ENCODE data around the gene PTPRN2.

The PTPRN2 gene

DNA sequence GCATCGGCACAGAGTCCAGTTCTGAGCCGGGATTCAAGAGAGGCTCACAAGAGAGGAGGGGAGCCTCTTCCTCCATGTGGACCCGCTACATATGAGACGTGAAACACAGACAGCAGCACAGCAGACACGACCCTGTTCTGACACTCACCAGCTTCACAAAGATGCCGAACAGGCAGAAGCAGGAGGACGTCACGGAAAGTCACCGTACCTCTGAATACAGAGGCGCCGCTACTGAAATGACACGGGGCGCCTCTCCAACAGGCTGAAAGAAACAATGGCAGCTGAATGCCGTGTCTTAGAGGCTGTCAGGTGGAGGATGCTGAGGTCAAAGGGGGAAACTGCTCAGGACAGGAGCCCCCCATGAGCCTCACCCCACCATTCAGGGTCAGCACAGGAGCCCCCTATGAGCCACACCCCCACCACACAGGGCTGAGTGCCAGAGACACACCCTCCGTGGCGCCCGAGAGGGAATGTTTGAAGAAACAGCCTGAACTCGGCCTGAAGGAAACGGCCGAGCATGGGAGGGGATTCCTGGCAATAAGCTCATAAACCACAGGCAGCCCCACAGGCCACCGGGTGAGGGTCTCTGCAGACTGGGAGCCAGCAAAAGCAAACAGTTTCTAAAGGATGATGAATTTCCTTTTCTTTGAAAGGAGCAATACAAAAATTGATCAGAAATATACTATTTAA lies 510.3 kb downstream of the PTPRN2 start:
- Mint-ChIP-seq H3K27me3 (ENCODE audit: low read depth, poor library complexity) (no peaks in the 10 kb centered on the region), H3K4me3 (no peak overlapping the region)

DNA sequence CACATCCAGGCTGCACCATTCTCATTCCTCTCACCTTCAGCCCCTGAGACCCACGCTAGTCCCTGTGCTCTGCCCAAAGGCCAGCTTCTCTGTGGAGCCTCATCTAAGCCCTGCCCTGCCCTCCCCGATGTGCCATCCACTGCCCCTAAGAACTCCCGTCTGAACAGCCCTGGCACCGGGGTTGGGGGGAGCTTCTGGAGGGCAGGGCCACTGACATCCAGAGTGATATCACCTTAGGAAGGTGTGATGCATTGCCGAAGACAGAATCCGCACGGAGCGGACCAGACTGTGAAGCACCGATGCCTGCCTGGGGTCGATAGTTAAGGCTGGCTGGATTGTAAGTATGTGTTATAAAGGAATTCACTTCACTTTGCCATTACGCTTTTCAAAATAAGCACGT lies 511.0 kb downstream of the PTPRN2 start:
- Mint-ChIP-seq H3K4me1 (no peaks in the 10 kb centered on the region), H3K27me3 (ENCODE audit: low read depth, poor library complexity) (no peaks in the 10 kb centered on the region), H3K36me3 (ENCODE audit: low read depth) (no peaks in the 10 kb centered on the region), H3K4me3 (no peak overlapping the region), H3K9me3 (no peaks in the 10 kb centered on the region), H3K27ac (no peak overlapping the region)
- TF ChIP-seq, protein P1, sequence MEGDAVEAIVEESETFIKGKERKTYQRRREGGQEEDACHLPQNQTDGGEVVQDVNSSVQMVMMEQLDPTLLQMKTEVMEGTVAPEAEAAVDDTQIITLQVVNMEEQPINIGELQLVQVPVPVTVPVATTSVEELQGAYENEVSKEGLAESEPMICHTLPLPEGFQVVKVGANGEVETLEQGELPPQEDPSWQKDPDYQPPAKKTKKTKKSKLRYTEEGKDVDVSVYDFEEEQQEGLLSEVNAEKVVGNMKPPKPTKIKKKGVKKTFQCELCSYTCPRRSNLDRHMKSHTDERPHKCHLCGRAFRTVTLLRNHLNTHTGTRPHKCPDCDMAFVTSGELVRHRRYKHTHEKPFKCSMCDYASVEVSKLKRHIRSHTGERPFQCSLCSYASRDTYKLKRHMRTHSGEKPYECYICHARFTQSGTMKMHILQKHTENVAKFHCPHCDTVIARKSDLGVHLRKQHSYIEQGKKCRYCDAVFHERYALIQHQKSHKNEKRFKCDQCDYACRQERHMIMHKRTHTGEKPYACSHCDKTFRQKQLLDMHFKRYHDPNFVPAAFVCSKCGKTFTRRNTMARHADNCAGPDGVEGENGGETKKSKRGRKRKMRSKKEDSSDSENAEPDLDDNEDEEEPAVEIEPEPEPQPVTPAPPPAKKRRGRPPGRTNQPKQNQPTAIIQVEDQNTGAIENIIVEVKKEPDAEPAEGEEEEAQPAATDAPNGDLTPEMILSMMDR (IDR thresholded peaks at IDR 0.05): no peak
- DNase-seq: no peak

More for the DNA sequence above, 510.3 kb downstream of the PTPRN2 start:
- H3K27ac Mint-ChIP-seq: no peak overlapping the region
- H3K4me1 Mint-ChIP-seq: no peaks in the 10 kb centered on the region
- H3K36me3 Mint-ChIP-seq (ENCODE audit: low read depth): no peaks in the 10 kb centered on the region
- TF ChIP-seq, protein P1 (IDR thresholded peaks at IDR 0.05): no peak
- H3K9me3 Mint-ChIP-seq: no peaks in the 10 kb centered on the region
- no peak for DNase-seq

DNA sequence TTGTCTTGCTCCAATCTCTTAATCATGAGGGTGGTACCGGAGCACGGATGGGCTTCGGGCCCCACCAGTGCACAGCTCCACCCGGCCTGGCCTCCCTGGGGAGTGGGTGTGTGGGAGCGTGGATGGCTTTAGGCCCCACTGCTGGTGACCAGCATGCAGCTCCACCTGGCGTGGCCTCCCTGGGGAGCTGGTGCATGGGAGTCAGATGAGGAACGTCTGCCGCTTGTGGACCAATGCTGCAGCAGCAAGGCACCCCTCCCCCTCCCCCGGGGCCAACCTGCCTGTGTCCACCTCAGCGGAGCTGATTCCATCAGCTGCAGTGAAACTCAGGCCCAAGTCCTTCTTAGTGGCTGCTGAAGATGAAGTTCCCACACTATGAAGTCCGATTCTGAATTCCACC lies 511.4 kb downstream of the PTPRN2 start:
- Mint-ChIP-seq H3K9me3 (peaks cover 2% of the 10 kb centered on the region), H3K4me3 (no peak overlapping the region), H3K36me3 (ENCODE audit: low read depth) (no peaks in the 10 kb centered on the region), H3K27me3 (ENCODE audit: low read depth, poor library complexity) (no peaks in the 10 kb centered on the region), H3K27ac (no peak overlapping the region), H3K4me1 (no peaks in the 10 kb centered on the region)
- DNase-seq: no peak
- TF ChIP-seq, protein P1 (IDR thresholded peaks at IDR 0.05): no peak

DNA sequence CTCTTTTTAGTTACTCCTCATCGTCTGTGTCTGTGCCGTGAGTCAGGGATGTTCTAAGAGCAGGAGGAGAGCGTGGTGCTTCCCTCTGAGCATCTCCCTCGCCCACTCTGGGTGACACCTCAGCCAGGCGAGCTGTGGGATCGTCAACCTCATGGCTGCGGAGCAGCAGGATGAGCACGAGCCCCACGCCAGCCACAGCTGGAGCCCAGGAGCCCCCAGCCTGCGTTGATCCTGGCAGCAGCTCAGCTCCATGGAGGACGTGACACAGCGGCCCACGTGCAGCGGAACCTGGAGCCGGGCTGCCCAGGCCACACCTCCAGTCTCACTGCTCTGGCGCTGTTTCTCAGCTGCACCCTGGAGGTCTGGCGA lies 512.0 kb downstream of the PTPRN2 start:
- Mint-ChIP-seq H3K4me1 (no peaks in the 10 kb centered on the region), H3K36me3 (ENCODE audit: low read depth) (no peaks in the 10 kb centered on the region), H3K9me3 (peaks cover 4% of the 10 kb centered on the region), H3K27me3 (ENCODE audit: low read depth, poor library complexity) (no peaks in the 10 kb centered on the region), H3K27ac (no peak overlapping the region), H3K4me3 (no peak overlapping the region)
- no peak for DNase-seq
- TF ChIP-seq, protein P1 (IDR thresholded peaks at IDR 0.05): no peak

DNA sequence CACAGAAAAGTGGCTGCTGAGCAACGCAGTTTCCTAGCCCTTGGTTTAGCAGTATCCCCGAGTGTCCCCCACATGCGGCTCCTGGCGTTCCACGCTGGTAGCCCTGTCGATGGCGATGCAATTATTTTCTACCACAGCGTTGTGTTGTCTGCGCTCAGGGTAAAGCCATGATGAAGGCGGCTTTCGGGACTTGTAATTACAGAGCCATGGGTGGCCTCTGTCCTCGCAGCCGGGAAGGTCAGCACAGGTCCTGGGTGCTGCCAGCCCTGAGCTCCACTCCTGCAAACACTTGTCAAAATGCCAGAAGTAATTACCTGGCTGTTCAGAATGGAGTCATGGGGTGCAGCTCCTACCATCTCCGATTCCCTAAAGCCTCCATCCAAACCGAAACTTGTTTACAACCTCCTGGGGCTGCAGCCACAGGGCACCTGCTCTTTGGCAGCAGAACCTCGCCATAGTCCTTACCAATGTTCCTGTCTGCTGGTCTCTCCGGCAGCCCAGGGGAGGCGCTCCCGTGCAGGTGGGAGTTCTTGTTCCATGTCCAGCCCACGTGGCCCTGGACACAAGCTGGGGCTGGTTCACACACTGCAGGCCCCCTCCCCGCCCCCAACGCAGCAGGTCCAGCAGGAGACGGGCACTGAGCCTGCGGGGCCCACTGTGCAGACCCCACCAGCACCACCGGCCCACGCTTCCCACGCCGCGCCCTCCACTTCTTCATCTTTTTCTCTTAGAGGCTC lies 512.6 kb downstream of the PTPRN2 start:
- no peak overlapping the region for H3K27ac Mint-ChIP-seq
- no peaks in the 10 kb centered on the region for H3K27me3 Mint-ChIP-seq (ENCODE audit: low read depth, poor library complexity)
- H3K4me1 Mint-ChIP-seq: no peaks in the 10 kb centered on the region
- DNase-seq: no peak
- H3K4me3 Mint-ChIP-seq: no peak overlapping the region
- TF ChIP-seq, protein P1 (IDR thresholded peaks at IDR 0.05): no peak
- H3K36me3 Mint-ChIP-seq (ENCODE audit: low read depth): peaks cover 2% of the 10 kb centered on the region
- H3K9me3 Mint-ChIP-seq: peaks cover 8% of the 10 kb centered on the region

All from nephron progenitor cell (in vitro differentiated cells).